Measurements from ENCODE around the gene PRLR.

The PRLR gene

GRCh38 chr5:35004200-35004599, 226.1 kb downstream of the PRLR start:
- Histone ChIP-seq H3K9me3 (ENCODE audit: control insufficient read depth in 5 of 5, low read length in 5 of 5) (no peaks in the 10 kb centered on the region), H3K4me1 (ENCODE audit: control insufficient read depth in 5 of 5, insufficient read depth in 5 of 5, low read length in 5 of 5) (no peaks in the 10 kb centered on the region), H3K36me3 (ENCODE audit: control insufficient read depth in 5 of 5, insufficient read depth in 5 of 5, low read length in 5 of 5) (no peaks in the 10 kb centered on the region)

GRCh38 chr5:35003018-35003957, 227.0 kb downstream of the PRLR start:
- Histone ChIP-seq H3K9me3 (ENCODE audit: control insufficient read depth in 5 of 5, low read length in 5 of 5) (no peaks in the 10 kb centered on the region), H3K4me1 (ENCODE audit: control insufficient read depth in 5 of 5, insufficient read depth in 5 of 5, low read length in 5 of 5) (no peaks in the 10 kb centered on the region), H3K9ac (ENCODE audit: low read length in 5 of 5) (no peak overlapping the region), H3K27ac (ENCODE audit: low read depth, low read length) (no peak overlapping the region), H3K4me3 (ENCODE audit: low read depth in 1 of 5, low read length in 5 of 5) (no peak overlapping the region), H3K36me3 (ENCODE audit: control insufficient read depth in 5 of 5, insufficient read depth in 5 of 5, low read length in 5 of 5) (no peaks in the 10 kb centered on the region), H3K27me3 (ENCODE audit: control insufficient read depth in 5 of 5, insufficient read depth in 4 of 5, low read length in 5 of 5) (peaks cover 0 to 13% (median 3%) of the 10 kb centered on the region in 5 donors)

More at GRCh38 chr5:35004200-35004599, 226.1 kb downstream of the PRLR start:
- peaks cover 0 to 13% (median 3%) of the 10 kb centered on the region in 5 donors for H3K27me3 ChIP-seq (ENCODE audit: control insufficient read depth in 5 of 5, insufficient read depth in 4 of 5, low read length in 5 of 5)
- no peak overlapping the region for H3K27ac ChIP-seq (ENCODE audit: low read depth, low read length)
- no peak overlapping the region for H3K9ac ChIP-seq (ENCODE audit: low read length in 5 of 5)
- no peak overlapping the region for H3K4me3 ChIP-seq (ENCODE audit: low read depth in 1 of 5, low read length in 5 of 5)

- no peaks in the 10 kb centered on the region for H3K36me3 ChIP-seq (ENCODE audit: control insufficient read depth in 5 of 5, insufficient read depth in 5 of 5, low read length in 5 of 5)
- H3K9me3 ChIP-seq (ENCODE audit: control insufficient read depth in 5 of 5, low read length in 5 of 5): no peaks in the 10 kb centered on the region
- H3K4me3 ChIP-seq (ENCODE audit: low read depth in 1 of 5, low read length in 5 of 5): no peak overlapping the region
- no peak overlapping the region for H3K27ac ChIP-seq (ENCODE audit: low read depth, low read length)
- H3K27me3 ChIP-seq (ENCODE audit: control insufficient read depth in 5 of 5, insufficient read depth in 4 of 5, low read length in 5 of 5): peaks cover 0 to 12% (median 3%) of the 10 kb centered on the region in 5 donors
- no peak overlapping the region for H3K9ac ChIP-seq (ENCODE audit: low read length in 5 of 5)
- no peaks in the 10 kb centered on the region for H3K4me1 ChIP-seq (ENCODE audit: control insufficient read depth in 5 of 5, insufficient read depth in 5 of 5, low read length in 5 of 5)
Observed at GRCh38 chr5:35002459-35002858, 227.8 kb downstream of the PRLR start.

- no peaks in the 10 kb centered on the region for H3K36me3 ChIP-seq (ENCODE audit: control insufficient read depth in 5 of 5, insufficient read depth in 5 of 5, low read length in 5 of 5)
- no peaks in the 10 kb centered on the region for H3K4me1 ChIP-seq (ENCODE audit: control insufficient read depth in 5 of 5, insufficient read depth in 5 of 5, low read length in 5 of 5)
Observed at GRCh38 chr5:35001842-35002241, 228.4 kb downstream of the PRLR start.

More at GRCh38 chr5:35001842-35002241, 228.4 kb downstream of the PRLR start:
- Histone ChIP-seq H3K27ac (ENCODE audit: low read depth, low read length) (no peak overlapping the region), H3K9me3 (ENCODE audit: control insufficient read depth in 5 of 5, low read length in 5 of 5) (no peaks in the 10 kb centered on the region), H3K27me3 (ENCODE audit: control insufficient read depth in 5 of 5, insufficient read depth in 4 of 5, low read length in 5 of 5) (peaks cover 0 to 10% (median 0%) of the 10 kb centered on the region in 5 donors), H3K9ac (ENCODE audit: low read length in 5 of 5) (no peak overlapping the region), H3K4me3 (ENCODE audit: low read depth in 1 of 5, low read length in 5 of 5) (no peak overlapping the region)
